Measurements from ENCODE around the gene TCF7.
"Not testable (repeated sequence)": the region's sequence is repeated elsewhere in the genome, so short reads cannot be mapped to it uniquely, and the experiment has no call there.

Gene TCF7

DNA sequence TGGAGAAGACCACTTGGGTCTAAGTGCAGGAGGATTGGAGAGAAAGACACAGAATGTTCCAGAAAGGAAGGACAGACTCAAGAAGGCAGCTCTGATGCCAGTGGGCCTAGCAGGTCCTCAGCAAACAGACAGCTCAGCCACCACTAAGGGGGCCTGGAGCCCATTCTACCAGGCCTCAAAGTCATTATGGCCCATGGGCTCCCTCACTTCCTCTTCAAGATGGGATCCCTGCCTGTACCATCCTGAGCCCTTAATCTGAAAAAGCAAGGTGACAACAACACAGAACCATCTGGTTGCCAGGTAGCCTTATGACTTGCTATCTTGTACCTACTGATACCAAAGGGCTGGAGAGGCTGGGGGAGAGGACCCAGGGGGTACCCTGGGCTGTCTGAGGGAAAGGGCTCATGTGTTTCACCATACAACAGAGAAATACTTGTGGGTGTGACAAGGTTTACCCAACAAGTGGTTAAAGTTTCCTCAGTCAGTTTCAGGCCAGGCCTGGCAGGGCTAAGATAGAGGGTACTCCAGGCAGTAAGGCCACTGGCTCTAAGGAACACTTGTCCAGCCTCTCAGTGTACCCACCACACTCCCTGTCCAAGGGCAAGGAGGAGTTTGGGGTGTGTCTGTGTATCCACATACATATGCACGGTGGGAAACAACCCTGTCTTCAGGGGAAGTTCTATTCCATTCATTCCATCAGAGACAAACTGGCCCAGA, 30.7 kb downstream of the TCF7 start:
- no peak for DNase-seq (ENCODE audit: low spot score)

DNA sequence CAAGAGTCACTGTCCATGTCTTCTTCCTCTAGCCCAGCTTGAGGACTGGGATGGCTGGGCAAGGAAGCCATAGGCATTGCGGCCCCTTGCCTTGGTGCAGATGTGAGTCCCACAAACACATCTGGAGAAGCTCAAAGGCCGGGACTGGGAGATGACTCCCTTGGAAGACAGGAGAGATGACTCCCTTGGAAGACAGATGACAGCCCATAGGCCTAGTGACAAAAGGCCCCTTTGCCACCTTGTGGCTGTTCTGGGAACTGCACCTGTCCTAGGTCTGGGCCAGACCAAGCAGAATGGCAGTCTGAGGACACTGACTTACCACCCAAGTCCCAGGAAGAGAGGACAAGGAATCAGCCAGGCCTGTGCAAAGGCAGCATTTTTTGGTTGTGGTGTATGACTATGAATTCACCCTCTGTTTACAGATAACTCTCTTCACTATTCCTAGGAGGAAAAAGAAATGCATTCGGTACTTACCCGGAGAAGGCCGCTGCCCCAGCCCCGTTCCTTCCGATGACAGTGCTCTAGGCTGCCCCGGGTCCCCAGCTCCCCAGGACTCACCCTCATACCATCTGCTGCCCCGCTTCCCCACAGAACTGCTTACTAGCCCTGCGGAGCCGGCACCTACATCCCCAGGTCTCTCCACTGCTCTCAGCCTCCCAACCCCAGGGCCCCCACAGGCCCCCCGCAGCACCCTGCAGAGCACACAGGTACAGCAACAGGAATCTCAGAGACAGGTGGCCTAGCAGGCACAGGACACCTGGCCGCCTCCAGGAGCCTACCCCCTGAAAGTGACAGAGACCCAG, 31.5 kb downstream of the TCF7 start:
- peak; percentile 70 for DNase-seq (ENCODE audit: low spot score)

DNA sequence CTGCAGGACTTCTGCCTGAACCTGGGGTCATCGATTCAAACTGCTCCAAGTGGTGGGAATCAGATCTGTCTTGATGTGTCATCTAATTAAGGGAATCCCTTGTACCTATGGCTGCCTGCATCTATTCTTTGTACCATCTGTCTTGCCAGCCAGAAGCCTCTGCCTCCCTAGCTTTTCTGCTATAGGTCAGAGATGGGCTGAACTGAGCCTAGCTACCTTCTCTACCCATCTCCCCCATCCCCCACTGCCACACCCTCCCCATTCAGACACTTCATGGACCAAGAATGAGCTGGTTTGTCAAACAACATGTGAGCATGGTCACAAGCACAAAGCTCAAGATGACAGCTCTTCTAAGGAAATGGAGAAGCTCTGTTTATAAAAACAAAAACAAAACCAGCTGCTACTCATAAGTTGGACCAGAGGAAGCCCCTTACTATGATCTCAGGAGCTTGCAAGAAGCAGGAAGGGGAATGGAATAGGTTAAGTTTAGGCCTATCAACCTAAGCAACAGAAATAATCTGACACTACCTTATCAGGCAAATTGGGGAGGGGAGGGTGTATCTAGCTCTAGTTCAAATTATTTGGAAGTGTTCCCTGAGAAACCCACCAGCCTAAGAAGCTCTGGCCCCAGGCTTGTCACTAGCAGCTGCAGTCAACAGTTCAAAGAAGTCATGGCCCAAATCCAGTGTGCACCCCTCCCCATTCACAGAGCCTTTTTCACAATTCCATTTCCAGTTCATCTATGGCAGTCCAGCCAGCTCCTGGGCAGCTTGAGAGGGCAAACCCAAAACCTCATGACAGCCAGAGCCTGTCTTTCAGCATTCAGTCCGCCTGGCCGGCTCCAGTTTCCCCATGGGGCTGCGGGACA, 32.4 kb downstream of the TCF7 start:
- no peak for DNase-seq (ENCODE audit: low spot score)

DNA sequence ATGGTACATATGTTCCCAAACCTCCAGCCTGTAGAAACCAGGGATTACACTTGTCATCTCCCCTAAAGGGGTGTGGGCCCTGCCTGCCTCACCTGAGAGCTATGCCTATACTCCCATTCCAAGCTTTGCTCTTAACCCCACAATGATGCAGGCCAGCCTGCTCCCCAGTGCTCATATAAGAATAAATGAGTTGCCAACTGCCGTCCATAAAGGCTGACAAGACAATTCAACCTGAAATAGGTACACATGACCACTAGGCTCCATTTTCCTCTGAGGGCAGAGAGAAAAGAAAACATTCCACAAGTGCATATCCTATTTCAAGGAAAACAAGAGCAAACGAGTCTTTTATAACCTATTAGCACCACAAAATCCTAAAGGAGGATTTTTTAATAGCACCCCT, 33.8 kb downstream of the TCF7 start:
- DNase-seq (ENCODE audit: low spot score) = no peak

DNA sequence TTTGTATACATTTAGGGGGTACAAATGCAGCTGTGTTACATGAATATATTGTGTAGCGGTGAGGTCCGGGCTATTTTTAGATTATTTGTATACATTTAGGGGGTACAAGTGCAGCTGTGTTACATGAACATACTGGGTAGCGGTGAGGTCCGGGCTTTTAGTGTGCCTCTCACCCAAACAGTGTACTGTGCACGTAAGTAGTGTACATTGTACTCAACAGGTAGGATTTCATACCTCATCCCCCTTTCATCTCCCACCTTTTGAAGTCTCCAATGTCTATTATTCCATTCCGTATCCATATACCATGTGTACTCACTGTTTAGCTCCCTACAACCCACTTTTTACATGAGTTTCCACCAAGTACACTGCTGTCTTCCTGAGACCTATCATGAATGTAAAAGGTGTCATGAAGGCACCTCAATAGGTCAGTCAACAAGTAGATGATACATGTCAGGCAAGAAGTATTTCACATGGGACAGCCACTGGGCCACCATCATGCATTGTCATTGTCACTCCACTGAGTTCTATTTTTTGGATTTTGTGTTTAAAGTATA, 34.6 kb downstream of the TCF7 start:
- no peak for DNase-seq (ENCODE audit: low spot score)

DNA sequence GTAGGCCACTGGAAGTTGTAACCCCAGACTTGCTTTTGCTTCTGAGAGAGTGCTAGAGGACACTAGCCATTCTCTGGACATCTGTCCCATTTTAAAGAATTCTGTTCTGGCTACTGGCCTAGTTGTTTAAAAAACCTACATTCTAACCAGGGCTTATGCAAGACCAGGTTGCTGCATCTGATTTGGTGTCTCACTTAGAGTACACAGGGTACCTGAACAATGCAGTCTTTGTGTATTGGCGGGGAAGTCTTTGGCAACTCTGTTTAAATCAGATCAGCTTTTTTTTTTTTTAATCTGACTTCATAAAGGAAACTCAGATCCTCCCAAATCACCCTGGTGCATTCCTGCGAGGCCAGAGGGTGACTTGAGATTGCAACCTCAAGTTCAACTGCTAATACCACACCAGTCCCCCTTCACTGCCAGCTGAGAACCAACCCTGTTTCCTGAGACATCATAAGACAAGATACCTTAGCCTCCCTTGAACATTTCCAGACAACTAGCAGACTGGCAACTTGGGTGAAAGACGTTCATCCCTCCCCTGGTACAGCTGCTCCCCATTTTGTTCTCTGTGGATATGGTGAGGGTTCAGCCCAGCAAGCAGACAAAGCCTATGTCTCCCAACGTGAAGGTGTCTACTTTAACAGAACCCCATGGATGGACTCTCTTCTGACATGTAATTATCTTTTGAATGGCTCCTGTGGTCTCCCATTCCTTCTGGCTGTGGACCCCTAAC, 35.3 kb downstream of the TCF7 start:
- peak; percentile 46 for DNase-seq (ENCODE audit: low spot score)

DNA sequence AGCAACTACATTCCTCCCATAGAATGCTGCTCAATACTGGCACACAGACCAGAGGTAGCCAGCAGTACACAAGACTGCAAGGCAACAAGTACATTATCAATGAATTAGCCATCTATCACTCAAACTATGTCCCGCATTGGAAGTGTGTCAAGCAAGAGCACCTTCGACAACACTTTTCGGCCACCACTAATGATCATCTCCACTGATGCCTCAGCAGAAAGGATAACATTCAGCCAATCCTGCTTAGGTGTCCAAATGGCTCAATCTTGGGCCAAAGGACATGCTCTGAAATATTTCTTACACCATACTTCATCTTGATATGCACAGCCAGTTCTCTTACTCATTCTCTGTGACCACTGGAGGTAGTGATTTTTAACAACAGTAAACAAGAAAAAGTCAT, 37.2 kb downstream of the TCF7 start:
- no peak for DNase-seq (ENCODE audit: low spot score)

DNA sequence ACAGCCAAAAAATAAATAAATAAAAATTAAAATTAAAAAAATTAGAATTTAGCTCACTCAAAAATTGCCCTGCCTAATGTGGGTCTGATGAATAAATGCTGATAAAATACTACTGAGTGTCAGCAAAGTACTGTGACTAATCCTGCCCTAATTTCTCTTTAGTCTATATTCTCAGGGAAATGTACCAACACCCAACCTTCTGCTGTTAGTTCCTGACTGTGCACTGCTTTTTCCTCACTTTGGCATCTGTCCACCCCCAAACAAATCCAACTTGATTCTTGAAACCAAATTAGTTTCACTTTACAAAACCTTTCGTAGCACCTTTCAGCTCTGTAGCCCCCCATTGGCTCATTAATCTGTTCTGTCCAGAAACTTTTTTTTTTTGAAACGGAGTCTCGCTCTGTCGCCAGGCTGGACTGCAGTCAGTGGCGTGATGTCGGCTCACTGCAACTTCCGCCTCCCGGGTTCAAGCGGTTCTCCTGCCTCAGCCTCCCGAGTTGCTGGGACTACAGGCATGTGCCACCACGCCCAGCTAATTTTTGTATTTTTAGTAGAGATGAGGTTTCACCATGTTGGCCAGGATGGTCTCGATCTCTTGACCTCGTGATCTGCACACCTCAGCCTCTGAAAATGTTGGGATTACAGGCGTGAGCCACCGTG, 37.8 kb downstream of the TCF7 start:
- DNase-seq (ENCODE audit: low spot score) = not testable (repeated sequence)

DNA sequence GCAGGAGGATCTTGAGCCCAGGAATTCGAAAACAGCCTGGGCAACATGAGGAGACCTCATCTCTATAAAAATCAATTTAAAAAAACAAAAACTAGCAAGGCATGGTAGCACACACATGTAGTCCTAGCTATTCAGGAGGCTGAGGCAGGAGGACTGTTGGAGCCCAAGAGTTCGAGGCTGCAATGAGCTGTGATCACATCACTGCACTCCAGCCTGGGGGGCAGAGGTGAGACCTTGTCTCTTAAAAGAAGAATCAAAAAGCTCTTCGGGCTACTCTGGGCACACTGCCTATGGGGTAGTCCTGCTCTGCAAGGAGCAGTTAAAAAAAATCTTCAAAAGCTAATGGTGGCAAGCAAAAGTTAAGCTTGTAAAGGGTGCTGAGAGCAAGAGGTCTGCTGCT, 38.8 kb downstream of the TCF7 start:
- no peak for DNase-seq (ENCODE audit: low spot score)

DNA sequence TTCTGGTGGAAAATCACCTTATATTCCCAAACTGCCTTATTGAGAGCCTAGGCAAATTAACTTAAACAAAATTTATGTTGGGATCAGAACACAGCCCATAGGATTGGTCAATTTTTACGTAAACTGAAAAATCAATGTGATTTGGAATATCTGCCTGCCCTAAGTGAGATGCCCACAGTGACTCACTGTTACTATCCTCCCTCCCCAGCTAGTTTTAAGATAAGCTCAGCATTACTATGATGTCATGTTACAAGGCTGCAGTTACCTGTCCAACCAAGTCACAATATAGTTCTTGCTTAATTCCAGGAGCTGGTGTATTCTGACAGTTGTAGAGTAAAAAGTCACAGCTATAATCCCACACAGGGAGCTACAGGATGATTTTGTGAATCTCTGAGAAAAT, 39.2 kb downstream of the TCF7 start:
- DNase-seq (ENCODE audit: low spot score) = no peak

DNA sequence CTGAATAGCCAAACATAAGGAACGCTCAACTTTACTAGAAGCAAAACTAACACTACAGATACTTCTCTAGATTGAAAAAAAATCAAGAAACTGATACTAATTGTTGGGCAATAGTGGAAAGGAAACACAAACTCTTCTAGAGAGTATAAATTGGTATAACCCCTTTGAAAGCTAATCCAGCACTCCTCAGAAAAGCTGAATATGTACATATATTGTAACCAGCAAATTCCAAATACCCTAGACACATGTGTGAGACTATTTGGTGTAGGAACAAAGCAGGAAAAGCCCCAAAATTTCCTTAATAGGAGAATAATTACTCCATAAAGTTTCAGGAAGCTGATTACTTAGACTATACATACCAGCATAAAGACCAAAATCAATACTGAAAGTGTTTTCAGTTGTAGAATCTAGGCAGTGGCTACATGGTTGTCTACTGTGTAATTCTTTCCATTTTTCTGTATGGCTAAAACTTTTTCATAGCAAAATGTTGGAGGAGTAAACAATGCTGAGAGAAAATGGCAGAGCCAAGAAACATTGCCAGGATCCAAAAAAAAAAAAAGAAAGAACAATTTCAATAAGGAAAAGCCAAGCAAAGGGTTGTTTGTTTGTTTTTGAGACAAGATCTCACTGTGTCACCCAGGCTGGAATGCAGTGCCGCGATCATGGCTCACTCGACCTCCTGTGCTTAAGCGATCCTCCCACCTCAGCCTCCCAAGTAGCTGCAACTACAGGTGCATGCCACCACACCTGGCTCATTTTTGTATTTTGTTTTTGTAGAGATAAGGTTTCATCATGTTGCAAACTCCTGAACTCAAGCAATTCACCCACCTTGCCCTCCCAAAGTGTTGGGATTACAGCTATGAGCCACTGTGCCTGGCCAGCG, 47.3 kb downstream of the TCF7 start:
- DNase-seq (ENCODE audit: low spot score) = no peak

DNA sequence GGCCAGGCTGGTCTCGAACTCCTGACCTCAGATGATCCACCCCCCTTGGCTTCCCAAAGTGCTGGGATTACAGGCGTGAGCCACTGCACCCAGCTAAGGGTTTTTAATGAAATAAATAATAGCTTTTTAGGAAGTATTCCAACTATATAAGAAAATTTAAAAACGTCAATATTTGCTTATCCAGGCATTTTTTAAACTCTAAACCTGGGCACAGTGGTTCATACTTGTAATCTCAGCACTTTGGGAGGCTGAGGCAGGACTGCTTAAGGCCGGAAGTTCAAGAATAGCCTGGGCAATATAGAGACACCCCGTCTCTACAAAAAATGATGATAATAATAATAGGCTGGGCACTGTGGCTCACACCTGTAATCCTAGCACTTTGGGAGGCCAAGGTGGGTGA, 48.1 kb downstream of the TCF7 start:
- DNase-seq (ENCODE audit: low spot score) = no peak

DNA sequence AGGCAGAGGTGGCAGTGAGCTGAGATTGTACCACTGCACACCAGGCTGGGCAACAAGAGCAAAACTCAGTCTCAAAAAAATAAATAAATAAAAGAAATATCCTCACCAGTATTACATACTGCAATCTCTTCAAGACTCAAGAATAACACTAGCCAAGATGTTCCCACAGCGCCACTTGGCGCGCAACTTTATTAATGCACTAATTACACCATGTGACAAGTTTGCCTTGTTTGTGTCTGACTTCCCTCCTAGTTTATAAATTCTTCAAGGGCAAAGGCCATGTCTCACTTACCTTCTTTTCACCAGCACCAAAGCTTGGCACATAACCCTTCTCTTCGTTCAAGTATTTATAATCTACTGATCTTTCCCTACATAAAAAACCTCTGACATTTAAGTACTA, 57.5 kb downstream of the TCF7 start:
- DNase-seq (ENCODE audit: low spot score) = no peak

DNA sequence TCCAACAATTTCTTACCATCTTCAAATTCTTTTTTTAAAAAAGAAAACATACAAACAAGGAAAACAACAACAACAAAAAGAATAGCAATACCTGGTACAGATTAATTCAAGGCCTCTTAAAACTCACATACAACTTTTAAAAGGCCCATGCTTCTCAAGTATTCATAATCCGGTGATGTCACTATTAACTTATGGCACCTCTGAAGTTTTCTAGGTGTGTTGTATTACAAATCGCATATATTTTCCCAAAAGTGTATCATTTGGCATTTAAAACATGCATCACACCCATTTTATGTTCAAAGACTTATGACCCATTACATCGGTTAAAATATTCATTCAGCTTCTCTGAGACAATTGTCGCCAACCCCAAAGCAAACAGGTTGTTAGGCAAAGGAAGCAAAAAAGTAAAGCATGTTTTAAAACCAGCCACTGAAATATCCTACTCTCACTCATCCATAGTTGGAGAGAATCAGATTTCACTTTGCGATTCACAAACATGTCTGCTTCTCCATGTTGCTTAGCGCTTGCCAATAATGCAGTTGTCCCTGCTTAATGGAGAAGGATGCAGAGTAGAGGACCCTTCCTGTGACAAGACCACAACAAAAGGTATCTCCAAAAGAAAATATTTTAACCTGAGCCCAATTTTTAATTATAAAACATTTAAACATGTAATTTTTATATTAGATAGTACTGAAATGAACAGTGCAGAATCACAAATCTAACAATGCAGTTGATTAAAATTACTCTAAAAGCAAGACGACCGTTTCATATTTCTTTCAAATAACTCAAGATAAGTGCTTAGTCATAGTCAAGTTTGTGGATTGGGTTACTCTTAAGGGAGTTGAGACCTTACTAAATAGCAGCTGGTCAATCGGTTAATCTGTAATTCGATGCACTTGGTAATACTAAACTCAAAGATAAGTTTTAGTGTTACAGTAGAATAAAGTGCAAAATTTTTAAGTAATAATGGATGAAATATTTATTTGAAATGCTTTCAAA, 60.7 kb downstream of the TCF7 start:
- no peak for DNase-seq (ENCODE audit: low spot score)

DNA sequence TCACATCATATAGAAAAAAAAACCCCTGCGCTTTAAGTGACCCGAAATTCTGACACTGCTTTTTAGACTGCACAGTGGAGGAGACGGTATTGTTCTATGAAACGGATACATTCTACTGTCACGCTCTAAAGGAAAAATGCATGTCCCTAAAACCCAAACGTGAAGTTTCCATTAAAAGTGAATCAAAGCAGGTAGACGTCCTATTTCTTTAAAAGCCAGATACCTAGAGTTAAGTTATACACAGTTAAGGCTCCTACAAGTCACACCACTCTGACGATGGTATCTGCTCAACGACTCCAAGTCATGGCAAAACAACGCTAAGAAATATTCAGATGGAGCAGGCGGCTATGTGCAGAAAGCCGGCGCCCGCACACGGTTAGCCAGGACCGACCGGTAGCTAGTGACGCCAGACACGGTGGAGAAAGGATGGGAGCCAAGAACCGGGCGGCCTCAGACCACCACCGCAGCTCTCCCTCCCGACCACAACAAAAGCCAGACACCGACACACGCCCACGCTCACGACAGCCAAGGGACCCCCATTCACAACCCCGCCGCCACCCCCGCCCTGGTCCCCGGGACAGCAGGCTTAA, 61.5 kb downstream of the TCF7 start:
- DNase-seq (ENCODE audit: low spot score) = no peak

DNA sequence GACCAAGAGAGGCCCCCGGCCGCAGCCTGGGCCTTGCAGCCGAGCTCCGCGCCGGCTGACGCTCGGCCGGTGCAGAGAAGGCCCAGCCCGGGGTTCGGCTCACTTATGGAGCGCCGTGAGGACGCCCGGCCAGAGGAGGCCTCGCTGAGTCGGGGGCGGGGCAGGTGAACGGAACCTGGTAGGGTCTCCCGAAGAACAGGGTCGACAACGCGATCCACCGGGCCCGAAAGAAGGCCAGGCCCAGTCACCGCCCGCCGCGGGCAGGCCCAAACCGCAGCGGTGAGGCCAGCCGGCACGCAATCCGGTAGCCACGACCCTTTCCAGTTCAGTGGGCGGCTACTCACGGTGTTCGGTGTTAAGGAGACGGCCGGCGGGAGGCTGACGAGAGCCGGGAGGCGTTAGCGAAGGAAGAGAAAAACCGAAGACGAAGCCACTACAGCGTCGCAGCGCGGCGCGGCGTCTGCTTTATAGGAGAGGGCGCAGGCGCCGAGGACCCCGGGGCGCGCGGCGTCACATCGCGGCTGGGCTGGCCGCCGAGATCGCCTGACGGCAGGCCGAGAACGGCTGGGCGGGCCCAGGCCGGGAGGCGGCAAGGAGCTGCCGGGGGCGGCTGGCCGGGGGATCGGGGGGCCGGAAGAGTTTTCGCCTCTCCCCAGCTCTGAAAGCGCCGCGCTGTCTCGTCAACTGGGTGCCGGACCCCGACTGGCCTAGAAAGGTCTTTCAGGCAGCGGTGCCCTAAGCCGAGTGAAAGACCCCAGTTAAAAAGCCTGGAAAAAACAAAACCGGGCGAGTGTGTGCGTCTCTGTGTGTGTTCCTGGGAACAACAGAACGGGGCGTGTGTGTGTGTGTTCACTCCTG, 62.3 kb downstream of the TCF7 start, which contains the start of gene SKP1:
Gene SKP1, minus strand, starts transcription at position 440 of the 858 bp plus-strand sequence. CDS start 2,928 bp downstream, outside the sequence.
- peak; percentile 69 for DNase-seq (ENCODE audit: low spot score)

DNA sequence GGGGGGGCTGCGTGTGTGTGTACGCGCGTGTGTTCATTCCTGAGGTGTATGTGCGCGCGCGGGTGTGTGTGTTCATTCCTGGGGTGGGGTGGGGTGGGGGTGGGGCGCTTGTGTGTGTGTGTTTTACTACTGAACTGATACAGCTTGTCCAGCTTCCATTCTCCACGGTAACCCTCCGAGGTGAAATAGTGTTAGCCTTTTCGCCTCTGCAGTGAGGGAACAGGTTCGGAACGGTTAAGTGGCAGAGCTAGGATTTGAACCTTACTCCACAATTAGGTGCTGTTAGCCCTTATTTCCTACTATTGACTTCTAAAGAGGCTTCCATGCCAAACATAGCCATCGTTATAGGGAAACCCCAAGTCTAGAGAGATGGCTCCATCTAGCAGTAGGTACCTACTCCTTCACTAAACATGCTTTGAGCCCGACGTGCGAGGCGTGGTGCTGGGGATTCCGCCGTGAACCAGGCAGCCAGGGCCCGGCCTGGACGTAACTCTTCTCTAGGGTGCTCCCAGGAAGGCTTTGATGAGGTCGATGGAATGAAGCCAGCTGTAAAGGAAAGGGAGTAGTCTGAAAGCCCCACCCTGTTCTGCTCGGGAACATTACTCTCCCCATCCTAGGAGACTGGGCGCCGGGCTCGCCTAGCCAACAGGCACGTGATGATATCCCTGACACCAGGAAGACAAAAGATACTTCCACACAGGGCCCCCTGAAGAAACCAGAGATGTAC, 63.1 kb downstream of the TCF7 start:
- DNase-seq (ENCODE audit: low spot score) = peak; percentile 24

All from HuH-7 (cell line).